NT2/D1 (cell line): Measurements from ENCODE around the gene CDC73.
"Not testable (repeated sequence)": the region's sequence is repeated elsewhere in the genome, so short reads cannot be mapped to it uniquely, and the experiment has no call there.

Experiments used
- DNase-seq: peaks from one replicate; pipeline ENCODE4 v3.0.0-alpha.2; 2011; ENCODE audit warnings: low read depth, low spot score
- H3K27me3 ChIP-seq: 2 replicates; pipeline ENCODE4 v1.6.0; 2011; ENCODE audit warnings: mild to moderate bottlenecking; ENCODE audit not compliant: insufficient read length, insufficient read depth
- H3K36me3 ChIP-seq: 2 replicates; pipeline ENCODE4 v1.6.1; 2011; ENCODE audit warnings: mild to moderate bottlenecking, low read length, mixed read lengths; ENCODE audit not compliant: insufficient read depth, insufficient read length
- H3K4me1 ChIP-seq: 2 replicates; pipeline ENCODE4 v1.5.1; 2011; ENCODE audit not compliant: insufficient read depth, insufficient read length
- H3K4me3 ChIP-seq: 2 replicates; pipeline ENCODE4 v1.5.1; 2011; ENCODE audit warnings: low read depth; ENCODE audit not compliant: insufficient read length
- H3K9ac ChIP-seq: 2 replicates; pipeline ENCODE4 v1.6.0; 2011; ENCODE audit warnings: low read depth; ENCODE audit not compliant: insufficient read length
- H3K9me3 ChIP-seq: 2 replicates; pipeline ENCODE4 v1.5.1; 2011; ENCODE audit warnings: mild to moderate bottlenecking, low read length; ENCODE audit not compliant: insufficient read depth
- SUZ12 ChIP-seq: IDR thresholded peaks from 2 replicates; pipeline ENCODE4 v1.6.1; 2011; ENCODE audit not compliant: insufficient read length, insufficient read depth; ENCODE audit errors: extremely low read depth
- YY1 ChIP-seq: IDR thresholded peaks from 2 replicates; pipeline ENCODE4 v1.6.1; 2011; ENCODE audit not compliant: insufficient read length, insufficient read depth
- ZNF274 ChIP-seq: IDR thresholded peaks from 2 replicates; pipeline ENCODE4 v1.6.1; 2011; ENCODE audit warnings: mild to moderate bottlenecking, low read depth, low read length

The CDC73 gene

DNA sequence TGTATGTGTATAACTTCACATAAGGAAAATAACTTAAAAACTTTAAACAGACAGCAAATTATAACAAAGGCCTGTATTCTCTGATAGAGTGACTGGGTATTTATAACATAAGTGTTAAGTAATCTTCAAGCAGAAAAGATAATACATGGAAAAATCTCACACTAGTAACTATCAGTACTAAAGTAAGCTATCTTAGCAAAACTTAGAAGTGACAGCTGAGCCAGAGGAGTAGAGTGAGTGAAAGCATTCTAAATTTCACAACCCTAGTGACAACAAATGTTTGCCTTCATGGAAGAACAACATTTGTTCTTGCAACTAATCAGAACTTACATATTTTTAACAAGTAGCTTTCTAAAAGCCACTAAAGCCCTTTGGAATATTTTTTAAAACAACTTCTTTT, 139.1 kb downstream of the CDC73 start:
- TF ChIP-seq YY1 = no peak
- TF ChIP-seq SUZ12 = no peak
- no peak for TF ChIP-seq ZNF274

GRCh38 chr1:193262661-193263060, 140.8 kb downstream of the CDC73 start:
- Histone ChIP-seq H3K4me1 (no peaks in the 10 kb centered on the region), H3K27me3 (no peaks in the 10 kb centered on the region), H3K36me3 (peaks cover 8% of the 10 kb centered on the region), H3K4me3 (no peak overlapping the region), H3K9me3 (no peaks in the 10 kb centered on the region), H3K9ac (no peak overlapping the region)
- no peak for TF ChIP-seq SUZ12
- no peak for TF ChIP-seq ZNF274
- no peak for TF ChIP-seq YY1
- DNase-seq = no peak

More for the DNA sequence above, 139.1 kb downstream of the CDC73 start:
- peaks cover 8% of the 10 kb centered on the region for H3K36me3 ChIP-seq
- no peak overlapping the region for H3K9ac ChIP-seq
- H3K27me3 ChIP-seq = no peaks in the 10 kb centered on the region
- no peaks in the 10 kb centered on the region for H3K9me3 ChIP-seq
- H3K4me3 ChIP-seq = no peak overlapping the region
- no peak for DNase-seq
- no peaks in the 10 kb centered on the region for H3K4me1 ChIP-seq

GRCh38 chr1:193264313-193265065, 142.7 kb downstream of the CDC73 start:
- TF ChIP-seq SUZ12 = no peak
- TF ChIP-seq YY1 = no peak
- TF ChIP-seq ZNF274 = no peak

DNA sequence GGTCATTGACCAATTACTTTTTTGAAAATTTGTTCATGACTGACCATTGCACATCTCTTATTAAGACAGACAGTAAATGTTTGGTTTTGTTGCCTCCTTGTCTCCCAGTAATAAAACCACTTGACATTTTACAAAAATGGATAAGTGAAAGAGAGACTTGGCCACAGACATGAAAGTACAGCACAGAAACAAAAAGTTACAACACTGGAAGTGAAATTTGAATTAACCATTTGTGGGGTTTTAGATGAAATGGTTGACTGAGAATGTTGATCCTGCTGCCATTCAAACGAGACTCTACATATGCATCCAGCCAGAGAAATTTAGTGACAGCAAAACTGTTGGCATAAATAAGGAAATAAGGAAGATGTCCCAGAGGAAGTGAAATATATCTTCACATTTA, 143.9 kb downstream of the CDC73 start:
- Histone ChIP-seq H3K4me3 (no peak overlapping the region), H3K36me3 (no peaks in the 10 kb centered on the region), H3K9ac (no peak overlapping the region), H3K27me3 (no peaks in the 10 kb centered on the region), H3K9me3 (no peaks in the 10 kb centered on the region), H3K4me1 (no peaks in the 10 kb centered on the region)
- no peak for TF ChIP-seq YY1
- TF ChIP-seq ZNF274 = no peak
- TF ChIP-seq SUZ12 = no peak
- no peak for DNase-seq

More at GRCh38 chr1:193264313-193265065, 142.7 kb downstream of the CDC73 start:
- no peak overlapping the region for H3K4me3 ChIP-seq
- H3K9ac ChIP-seq = no peak overlapping the region
- no peaks in the 10 kb centered on the region for H3K36me3 ChIP-seq
- no peak for DNase-seq
- no peaks in the 10 kb centered on the region for H3K4me1 ChIP-seq
- no peaks in the 10 kb centered on the region for H3K27me3 ChIP-seq
- H3K9me3 ChIP-seq = no peaks in the 10 kb centered on the region

DNA sequence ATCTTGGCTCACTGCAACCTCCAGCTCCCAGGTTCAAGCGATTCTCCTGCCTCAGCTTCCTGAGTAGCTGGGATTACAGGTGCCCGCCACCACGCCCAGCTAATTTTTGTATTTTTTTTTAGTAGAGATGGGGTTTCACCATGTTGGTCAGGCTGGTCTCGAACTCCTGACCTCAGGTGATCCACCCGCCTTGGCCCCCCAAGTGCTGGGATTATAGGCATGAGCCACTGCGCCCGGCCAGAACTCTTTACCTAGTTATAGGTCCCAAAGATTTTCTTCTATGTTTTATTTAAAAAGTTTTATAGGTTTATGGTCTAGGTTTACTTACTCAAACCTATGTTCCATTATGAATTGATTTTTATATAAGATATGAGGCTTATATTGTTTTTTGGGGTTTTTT, 145.0 kb downstream of the CDC73 start:
- not testable (repeated sequence) for H3K9me3 ChIP-seq, H3K4me3 ChIP-seq, H3K27me3 ChIP-seq, H3K9ac ChIP-seq, DNase-seq, H3K36me3 ChIP-seq, H3K4me1 ChIP-seq

- Histone ChIP-seq H3K36me3 (no peaks in the 10 kb centered on the region), H3K9ac (no peak overlapping the region), H3K9me3 (no peaks in the 10 kb centered on the region), H3K4me1 (no peaks in the 10 kb centered on the region), H3K27me3 (no peaks in the 10 kb centered on the region), H3K4me3 (no peak overlapping the region)
- DNase-seq = no peak
- TF ChIP-seq SUZ12 (no peak), ZNF274 (no peak), YY1 (no peak)
Measured at GRCh38 chr1:193270996-193271395, 149.2 kb downstream of the CDC73 start.

GRCh38 chr1:193275773-193276172, 153.9 kb downstream of the CDC73 start:
- no peaks in the 10 kb centered on the region for H3K36me3 ChIP-seq
- no peaks in the 10 kb centered on the region for H3K27me3 ChIP-seq
- H3K9me3 ChIP-seq = no peaks in the 10 kb centered on the region
- TF ChIP-seq ZNF274 (no peak), YY1 (no peak), SUZ12 (no peak)
- no peak overlapping the region for H3K4me3 ChIP-seq
- H3K9ac ChIP-seq = no peak overlapping the region
- peak; percentile 22 for DNase-seq
- H3K4me1 ChIP-seq = no peaks in the 10 kb centered on the region
